ENCODE results near the gene TAS2R1. TPM values are rescaled to one million over a fixed set of nuclear protein-coding genes. Genes with fewer than 3 reads are reported as not detected.

The TAS2R1 gene
- total RNA-seq, 3 donors from 2014 or later (not counting 1 experiment from before 2014, with no cell fraction given) = not detected

- no peaks in the 10 kb centered on the region for H3K4me1 Mint-ChIP-seq
- no peak overlapping the region for H3K4me3 Mint-ChIP-seq
- no peak for ATAC-seq
- no peak overlapping the region for H3K27ac ChIP-seq (ENCODE audit: low read length)
- H3K4me3 ChIP-seq (ENCODE audit: low read length) = no peak overlapping the region
- no peak overlapping the region for H3K27ac Mint-ChIP-seq
- H3K27me3 ChIP-seq (ENCODE audit: control insufficient read depth, insufficient read depth, low read length) = no peaks in the 10 kb centered on the region
- no peaks in the 10 kb centered on the region for H3K9me3 ChIP-seq (ENCODE audit: control insufficient read depth, insufficient read depth, low read length)
- no peaks in the 10 kb centered on the region for H3K27me3 Mint-ChIP-seq (ENCODE audit: low read depth in 2 of 2)
- H3K36me3 ChIP-seq (ENCODE audit: control insufficient read depth, insufficient read depth, low read length) = no peaks in the 10 kb centered on the region
- no peaks in the 10 kb centered on the region for H3K36me3 Mint-ChIP-seq
- DNase-seq = no peak
- peaks cover 5 to 16% of the 10 kb centered on the region in 2 donors for H3K9me3 Mint-ChIP-seq
- H3K4me1 ChIP-seq (ENCODE audit: control insufficient read depth, insufficient read depth, low read length) = no peaks in the 10 kb centered on the region
- no peak for TF ChIP-seq CTCF (IDR thresholded peaks at IDR 0.05)
- 58% methylated on average over 2 of the region's 2 CpGs for WGBS (ENCODE audit: insufficient coverage)
- intact Hi-C loops (cut with micrococcal nuclease) = no loop called here
Observed at GRCh38 chr5:9610969-9611368, 19.2 kb downstream of the TAS2R1 start.

- H3K27me3 Mint-ChIP-seq (ENCODE audit: low read depth in 2 of 2) = no peaks in the 10 kb centered on the region
- no peaks in the 10 kb centered on the region for H3K4me1 ChIP-seq (ENCODE audit: control insufficient read depth, insufficient read depth, low read length)
- H3K36me3 Mint-ChIP-seq = no peaks in the 10 kb centered on the region
- H3K4me3 Mint-ChIP-seq = no peak overlapping the region
- no peaks in the 10 kb centered on the region for H3K36me3 ChIP-seq (ENCODE audit: control insufficient read depth, insufficient read depth, low read length)
- H3K9me3 Mint-ChIP-seq = peaks cover 5 to 16% of the 10 kb centered on the region in 2 donors
- no peaks in the 10 kb centered on the region for H3K9me3 ChIP-seq (ENCODE audit: control insufficient read depth, insufficient read depth, low read length)
- no peak overlapping the region for H3K27ac Mint-ChIP-seq
- no peak for TF ChIP-seq CTCF (IDR thresholded peaks at IDR 0.05)
- intact Hi-C loops (cut with micrococcal nuclease) = no loop called here
- no peak overlapping the region for H3K4me3 ChIP-seq (ENCODE audit: low read length)
- no peaks in the 10 kb centered on the region for H3K4me1 Mint-ChIP-seq
- DNase-seq = no peak
- 73% methylated on average over 1 of the region's 1 CpG for WGBS (ENCODE audit: insufficient coverage)
- no peak for ATAC-seq
- H3K27me3 ChIP-seq (ENCODE audit: control insufficient read depth, insufficient read depth, low read length) = no peaks in the 10 kb centered on the region
- H3K27ac ChIP-seq (ENCODE audit: low read length) = no peak overlapping the region
Observed at GRCh38 chr5:9610364-9610763, 19.8 kb downstream of the TAS2R1 start.

- intact Hi-C loops (cut with micrococcal nuclease) = no loop called here
- no peaks in the 10 kb centered on the region for H3K36me3 Mint-ChIP-seq
- H3K36me3 ChIP-seq (ENCODE audit: control insufficient read depth, insufficient read depth, low read length) = no peaks in the 10 kb centered on the region
- no peaks in the 10 kb centered on the region for H3K9me3 ChIP-seq (ENCODE audit: control insufficient read depth, insufficient read depth, low read length)
- DNase-seq (no peak), ATAC-seq (no peak)
- TF ChIP-seq CTCF (IDR thresholded peaks at IDR 0.05) = no peak
- no peaks in the 10 kb centered on the region for H3K27me3 Mint-ChIP-seq (ENCODE audit: low read depth in 2 of 2)
- H3K4me3 Mint-ChIP-seq = no peak overlapping the region
- no peak overlapping the region for H3K27ac ChIP-seq (ENCODE audit: low read length)
- no CpG with 5 or more reads among the region's 2 CpGs for WGBS (ENCODE audit: insufficient coverage)
- no peak overlapping the region for H3K4me3 ChIP-seq (ENCODE audit: low read length)
- peaks cover 2 to 18% of the 10 kb centered on the region in 2 donors for H3K9me3 Mint-ChIP-seq
- H3K4me1 Mint-ChIP-seq = no peaks in the 10 kb centered on the region
- no peaks in the 10 kb centered on the region for H3K4me1 ChIP-seq (ENCODE audit: control insufficient read depth, insufficient read depth, low read length)
- no peak overlapping the region for H3K27ac Mint-ChIP-seq
- no peaks in the 10 kb centered on the region for H3K27me3 ChIP-seq (ENCODE audit: control insufficient read depth, insufficient read depth, low read length)
Observed at GRCh38 chr5:9608093-9608492, 22.1 kb downstream of the TAS2R1 start.

GRCh38 chr5:9605041-9605838 lies 24.9 kb downstream of the TAS2R1 start:
- H3K4me3 Mint-ChIP-seq = no peak overlapping the region
- H3K27me3 Mint-ChIP-seq (ENCODE audit: low read depth in 2 of 2) = no peaks in the 10 kb centered on the region
- H3K36me3 Mint-ChIP-seq = no peaks in the 10 kb centered on the region
- no peak overlapping the region for H3K27ac Mint-ChIP-seq
- Histone ChIP-seq H3K27me3 (ENCODE audit: control insufficient read depth, insufficient read depth, low read length) (no peaks in the 10 kb centered on the region), H3K36me3 (ENCODE audit: control insufficient read depth, insufficient read depth, low read length) (no peaks in the 10 kb centered on the region), H3K9me3 (ENCODE audit: control insufficient read depth, insufficient read depth, low read length) (no peaks in the 10 kb centered on the region), H3K27ac (ENCODE audit: low read length) (no peak overlapping the region), H3K4me3 (ENCODE audit: low read length) (no peak overlapping the region), H3K4me1 (ENCODE audit: control insufficient read depth, insufficient read depth, low read length) (no peaks in the 10 kb centered on the region)
- H3K9me3 Mint-ChIP-seq = peaks cover 2 to 9% of the 10 kb centered on the region in 2 donors
- WGBS (ENCODE audit: insufficient coverage) = 83% methylated on average over 6 of the region's 6 CpGs
- DNase-seq = no peak
- H3K4me1 Mint-ChIP-seq = no peaks in the 10 kb centered on the region
- intact Hi-C loops (cut with micrococcal nuclease) = no loop called here
- no peak for ATAC-seq
- no peak for TF ChIP-seq CTCF (IDR thresholded peaks at IDR 0.05)

All from natural killer cell (primary cell).